Measurements from ENCODE around the gene CASP9. TPM values are rescaled to one million over a fixed set of nuclear protein-coding genes. Genes with fewer than 3 reads are reported as not detected.

Gene CASP9
- total RNA-seq, 1 experiment from 2014 or later: 13.5 TPM

DNA sequence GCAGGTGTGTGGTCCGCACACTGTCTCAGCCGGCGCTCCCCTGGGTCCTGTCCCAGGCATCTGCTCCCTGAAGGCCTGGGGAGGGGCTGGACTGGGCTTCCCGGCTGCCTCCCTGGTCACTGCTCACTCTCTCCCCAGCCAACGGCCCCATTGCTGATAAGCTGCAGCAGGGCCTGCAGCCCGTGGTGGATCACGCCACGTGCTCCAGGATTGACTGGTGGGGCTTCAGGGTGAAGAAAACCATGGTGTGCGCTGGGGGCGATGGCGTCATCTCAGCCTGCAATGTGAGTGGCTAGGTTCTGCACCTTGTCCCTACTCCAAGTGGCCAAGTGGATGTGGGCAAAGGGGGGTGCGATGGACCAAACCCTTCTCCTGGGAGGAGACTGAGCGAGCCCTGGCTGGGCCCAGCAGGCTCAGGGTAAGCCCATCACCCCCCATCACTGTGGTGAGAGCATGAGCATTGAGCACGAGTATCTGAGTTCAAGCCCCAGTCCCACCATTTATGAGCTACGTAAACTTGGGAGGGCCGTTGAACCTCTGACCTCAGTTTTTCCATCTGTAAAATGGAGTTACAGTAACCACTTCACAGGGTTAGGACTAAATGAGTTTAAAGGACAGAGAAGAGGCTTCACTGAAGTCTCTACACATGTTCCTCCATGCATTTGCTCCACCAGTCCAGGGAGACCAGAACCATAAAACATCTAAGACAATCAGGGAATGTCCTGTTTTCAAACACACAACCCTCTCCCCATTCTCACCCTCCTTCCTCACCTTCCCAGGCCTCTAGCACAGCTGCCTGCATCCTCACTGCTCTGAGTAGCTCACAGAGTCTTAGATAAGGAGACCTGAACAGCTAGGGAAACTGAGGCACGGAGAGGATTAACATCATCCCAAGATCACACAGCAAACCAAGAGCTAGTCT is 79.3 kb downstream of the CASP9 start (continued):
- TF ChIP-seq, protein P1, sequence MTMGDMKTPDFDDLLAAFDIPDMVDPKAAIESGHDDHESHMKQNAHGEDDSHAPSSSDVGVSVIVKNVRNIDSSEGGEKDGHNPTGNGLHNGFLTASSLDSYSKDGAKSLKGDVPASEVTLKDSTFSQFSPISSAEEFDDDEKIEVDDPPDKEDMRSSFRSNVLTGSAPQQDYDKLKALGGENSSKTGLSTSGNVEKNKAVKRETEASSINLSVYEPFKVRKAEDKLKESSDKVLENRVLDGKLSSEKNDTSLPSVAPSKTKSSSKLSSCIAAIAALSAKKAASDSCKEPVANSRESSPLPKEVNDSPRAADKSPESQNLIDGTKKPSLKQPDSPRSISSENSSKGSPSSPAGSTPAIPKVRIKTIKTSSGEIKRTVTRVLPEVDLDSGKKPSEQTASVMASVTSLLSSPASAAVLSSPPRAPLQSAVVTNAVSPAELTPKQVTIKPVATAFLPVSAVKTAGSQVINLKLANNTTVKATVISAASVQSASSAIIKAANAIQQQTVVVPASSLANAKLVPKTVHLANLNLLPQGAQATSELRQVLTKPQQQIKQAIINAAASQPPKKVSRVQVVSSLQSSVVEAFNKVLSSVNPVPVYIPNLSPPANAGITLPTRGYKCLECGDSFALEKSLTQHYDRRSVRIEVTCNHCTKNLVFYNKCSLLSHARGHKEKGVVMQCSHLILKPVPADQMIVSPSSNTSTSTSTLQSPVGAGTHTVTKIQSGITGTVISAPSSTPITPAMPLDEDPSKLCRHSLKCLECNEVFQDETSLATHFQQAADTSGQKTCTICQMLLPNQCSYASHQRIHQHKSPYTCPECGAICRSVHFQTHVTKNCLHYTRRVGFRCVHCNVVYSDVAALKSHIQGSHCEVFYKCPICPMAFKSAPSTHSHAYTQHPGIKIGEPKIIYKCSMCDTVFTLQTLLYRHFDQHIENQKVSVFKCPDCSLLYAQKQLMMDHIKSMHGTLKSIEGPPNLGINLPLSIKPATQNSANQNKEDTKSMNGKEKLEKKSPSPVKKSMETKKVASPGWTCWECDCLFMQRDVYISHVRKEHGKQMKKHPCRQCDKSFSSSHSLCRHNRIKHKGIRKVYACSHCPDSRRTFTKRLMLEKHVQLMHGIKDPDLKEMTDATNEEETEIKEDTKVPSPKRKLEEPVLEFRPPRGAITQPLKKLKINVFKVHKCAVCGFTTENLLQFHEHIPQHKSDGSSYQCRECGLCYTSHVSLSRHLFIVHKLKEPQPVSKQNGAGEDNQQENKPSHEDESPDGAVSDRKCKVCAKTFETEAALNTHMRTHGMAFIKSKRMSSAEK (CRISPR knock-in tag; IDR thresholded peaks at IDR 0.05; ENCODE audit: borderline replicate concordance): no peak
- TF ChIP-seq SMAD3 (CRISPR knock-in tag; IDR thresholded peaks at IDR 0.05; ENCODE audit: borderline replicate concordance) (no peak), MAX (CRISPR knock-in tag; IDR thresholded peaks at IDR 0.05) (no peak), CREM (CRISPR knock-in tag; IDR thresholded peaks at IDR 0.05) (no peak)
- TF ChIP-seq, protein P2, sequence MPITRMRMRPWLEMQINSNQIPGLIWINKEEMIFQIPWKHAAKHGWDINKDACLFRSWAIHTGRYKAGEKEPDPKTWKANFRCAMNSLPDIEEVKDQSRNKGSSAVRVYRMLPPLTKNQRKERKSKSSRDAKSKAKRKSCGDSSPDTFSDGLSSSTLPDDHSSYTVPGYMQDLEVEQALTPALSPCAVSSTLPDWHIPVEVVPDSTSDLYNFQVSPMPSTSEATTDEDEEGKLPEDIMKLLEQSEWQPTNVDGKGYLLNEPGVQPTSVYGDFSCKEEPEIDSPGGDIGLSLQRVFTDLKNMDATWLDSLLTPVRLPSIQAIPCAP (CRISPR knock-in tag; IDR thresholded peaks at IDR 0.05): no peak

- Mint-ChIP-seq H3K36me3 (no peaks in the 10 kb centered on the region), H3K9me3 (no peaks in the 10 kb centered on the region), H3K27me3 (ENCODE audit: low read depth) (0 out of 2 replicates have a peak, but pooled peaks cover 4% of the 10 kb centered on the region), H3K27ac (no peak overlapping the region), H3K4me3 (no peak overlapping the region), H3K4me1 (no peaks in the 10 kb centered on the region)
- ChIA-PET CTCF (interaction anchor here (5.0 kb wide), 1 partner anchor 12 kb away, joined by 20 read pairs; no protein-coding TSS in a partner anchor), POLR2A (interaction anchor here (0.6 kb wide), 1 partner anchor 86 kb away, joined by 3 read pairs; no protein-coding TSS in a partner anchor)
- TF ChIP-seq ZNF263 (CRISPR knock-in tag; IDR thresholded peaks at IDR 0.05; ENCODE audit: low read depth) (no peak), SP1 (CRISPR knock-in tag; conservative IDR thresholded peaks at IDR 0.05) (no peak), GABPB1 (CRISPR knock-in tag; IDR thresholded peaks at IDR 0.05) (no peak), PRDM15 (CRISPR knock-in tag; IDR thresholded peaks at IDR 0.05) (no peak), ATF6 (CRISPR knock-in tag; IDR thresholded peaks at IDR 0.05) (no peak), NR1H2 (CRISPR knock-in tag; IDR thresholded peaks at IDR 0.05) (no peak), ZNF281 (CRISPR knock-in tag; IDR thresholded peaks at IDR 0.05) (no peak)
- no peak for DNase-seq (ENCODE audit: low spot score)
- no peak for ATAC-seq
Observed at GRCh38 chr1:15443281-15443680, 80.7 kb downstream of the CASP9 start.
